AML-193 (cell line): ENCODE results near the gene NAXE.
"Not testable (repeated sequence)": the region's sequence is repeated elsewhere in the genome, so short reads cannot be mapped to it uniquely, and the experiment has no call there.

Source experiments
- DNase-seq, 2 experiments: peaks; one replicate each; lab custom pipeline; 2025; lab: John Stamatoyannopoulos, UW

The NAXE gene

GRCh38 chr1:156571261-156571852, 20.2 kb upstream of the NAXE start:
- peak; percentile 15 to 34 for DNase-seq

GRCh38 chr1:156571919-156572662, 19.5 kb upstream of the NAXE start, which contains the start of gene IQGAP3:
IQGAP3 (minus strand) TSS chr1:156572565; CDS start chr1:156572529, 36 bp downstream.
- peak; percentile 72 to 77 for DNase-seq

GRCh38 chr1:156572663-156573018, 18.9 kb upstream of the NAXE start:
- no peak for DNase-seq

GRCh38 chr1:156574039-156574633, 17.4 kb upstream of the NAXE start:
- no peak for DNase-seq

- no peak for DNase-seq
These were observed 14.0 kb upstream of the NAXE start for GRCh38 chr1:156577550-156577949.

GRCh38 chr1:156578055-156578454, 13.5 kb upstream of the NAXE start:
- DNase-seq = no peak

- DNase-seq = no peak
These were observed 12.1 kb upstream of the NAXE start, which contains the start of gene TTC24 for GRCh38 chr1:156579472-156579871. TTC24 (plus strand) TSS chr1:156579723; CDS start chr1:156581365, 1,642 bp downstream.

- no peak for DNase-seq
These were observed 9.8 kb upstream of the NAXE start for GRCh38 chr1:156581661-156582387.

- no peak for DNase-seq
These were observed 9.1 kb upstream of the NAXE start for GRCh38 chr1:156582388-156583017.

- DNase-seq = peak; percentile 79 to 84
These were observed 7.6 kb upstream of the NAXE start for GRCh38 chr1:156583821-156584622.

GRCh38 chr1:156584813-156585212, 6.8 kb upstream of the NAXE start:
- no peak for DNase-seq

- no peak for DNase-seq
These were observed 5.3 kb upstream of the NAXE start for GRCh38 chr1:156586323-156586722.

GRCh38 chr1:156586892-156587477, 4.6 kb upstream of the NAXE start:
- no peak for DNase-seq

GRCh38 chr1:156587927-156588326, 3.6 kb upstream of the NAXE start:
- not testable (repeated sequence) for DNase-seq

- DNase-seq = no peak
These were observed 2.0 kb upstream of the NAXE start for GRCh38 chr1:156589546-156589945.

GRCh38 chr1:156590326-156591180, 1.0 kb upstream of the NAXE start:
- DNase-seq = no peak

- DNase-seq = no peak
These were observed 470 bp upstream of the NAXE start for GRCh38 chr1:156591181-156591431.

- no peak for DNase-seq
These were observed 758 bp downstream of the NAXE start for GRCh38 chr1:156592158-156592909.

GRCh38 chr1:156592910-156593660, 1.5 kb downstream of the NAXE start:
- DNase-seq = no peak
